Activated naive CD8-positive, alpha-beta T cell treated with anti-CD3 and anti-CD28 coated beads for 36 hours (primary cell): ENCODE measurements around the gene PATJ. TPM values are rescaled to one million over a fixed set of nuclear protein-coding genes. Genes with fewer than 3 reads are reported as not detected.

Experiments
- DNase-seq: peaks from one replicate; pipeline ENCODE4 v3.0.0; 2021
- H3K27ac Mint-ChIP-seq: one replicate; pipeline ENCODE4 v1.8.0; 2022; ENCODE audit warnings: mild to moderate bottlenecking, moderate library complexity, mixed read lengths
- H3K27me3 Mint-ChIP-seq: one replicate; pipeline ENCODE4 v1.8.0; 2022; ENCODE audit warnings: mild to moderate bottlenecking, mixed read lengths
- H3K36me3 Mint-ChIP-seq: one replicate; pipeline ENCODE4 v1.8.0; 2021; ENCODE audit warnings: mild to moderate bottlenecking, mixed read lengths
- H3K4me1 Mint-ChIP-seq: one replicate; pipeline ENCODE4 v1.8.0; 2021; ENCODE audit warnings: mixed read lengths
- H3K4me3 Mint-ChIP-seq: one replicate; pipeline ENCODE4 v1.8.0; 2022; ENCODE audit warnings: mild to moderate bottlenecking, moderate library complexity, mixed read lengths
- H3K9me3 Mint-ChIP-seq: one replicate; pipeline ENCODE4 v1.8.0; 2022; ENCODE audit warnings: mixed read lengths
- total RNA-seq, 2 experiments: library from RNA; stranded (reverse); gene quantifications; one replicate each; pipeline ENCODE4 v1.2.3, GENCODE V29; 2021

Gene PATJ
- total RNA-seq, 2 experiments from 2014 or later: 6.8 to 8.9 TPM

DNA sequence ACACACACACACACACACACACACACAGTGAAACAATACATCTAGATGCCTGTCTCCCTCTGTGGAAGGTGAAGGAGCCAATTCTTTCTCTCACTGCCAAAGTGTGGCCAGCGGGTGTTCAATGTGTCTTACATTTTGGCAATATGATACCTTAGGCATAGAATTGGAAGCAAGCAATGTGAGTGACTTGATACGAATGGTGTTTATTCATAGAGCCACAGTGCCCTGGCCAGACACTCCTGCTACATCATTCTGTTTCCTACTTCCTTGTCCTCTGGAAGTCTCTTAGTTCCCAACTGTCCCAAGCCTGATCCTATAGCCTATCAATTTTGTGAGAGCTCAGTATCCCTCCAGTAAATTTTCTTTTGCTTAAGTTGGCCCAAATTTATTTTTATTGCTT, 282.4 kb downstream of the PATJ start:
- no peaks in the 10 kb centered on the region for H3K27me3 Mint-ChIP-seq
- DNase-seq: no peak
- no peak overlapping the region for H3K27ac Mint-ChIP-seq
- no peaks in the 10 kb centered on the region for H3K4me1 Mint-ChIP-seq
- no peak overlapping the region for H3K4me3 Mint-ChIP-seq
- H3K36me3 Mint-ChIP-seq: peaks cover 35% of the 10 kb centered on the region
- H3K9me3 Mint-ChIP-seq: peaks cover 2% of the 10 kb centered on the region

DNA sequence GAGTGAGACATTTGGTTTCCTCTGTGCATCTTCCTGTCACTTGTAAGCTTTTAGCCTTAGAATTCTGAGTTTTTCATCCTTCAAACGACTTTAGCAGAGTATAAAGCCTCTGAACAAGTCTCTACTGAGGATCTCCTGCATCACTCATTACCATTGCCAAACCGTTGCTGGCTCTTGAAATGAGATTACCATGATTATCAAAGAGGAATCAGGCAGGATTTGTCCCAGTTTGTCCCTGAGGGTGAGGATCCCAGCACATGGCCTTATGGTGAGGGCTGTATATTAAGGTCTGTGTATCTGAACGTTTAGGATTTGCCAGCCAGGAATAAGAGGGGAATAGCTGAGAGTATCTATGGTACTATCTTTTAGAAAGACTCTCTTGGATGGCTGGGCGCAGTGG, 282.9 kb downstream of the PATJ start:
- DNase-seq: no peak
- Mint-ChIP-seq H3K9me3 (peaks cover 2% of the 10 kb centered on the region), H3K36me3 (peaks cover 31% of the 10 kb centered on the region), H3K27me3 (no peaks in the 10 kb centered on the region), H3K4me1 (no peaks in the 10 kb centered on the region), H3K27ac (no peak overlapping the region), H3K4me3 (no peak overlapping the region)

DNA sequence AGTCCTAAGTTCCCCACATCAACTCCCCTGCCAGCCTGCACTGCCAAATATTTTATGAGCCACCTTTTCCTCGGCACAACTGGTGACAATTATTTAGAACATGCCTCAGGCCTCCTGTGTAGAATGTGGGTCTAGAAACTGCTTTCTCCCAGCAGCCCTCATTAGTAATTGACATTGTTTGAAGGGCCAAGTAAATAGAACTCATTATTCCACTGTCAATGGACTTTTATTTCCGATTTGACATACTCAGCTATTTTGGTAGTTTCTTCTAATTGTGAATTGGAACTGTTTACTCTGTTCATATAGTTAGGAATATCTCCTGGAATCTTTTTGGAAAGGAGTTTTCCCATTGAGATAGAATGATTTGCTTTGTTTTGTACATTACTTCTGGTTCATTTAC, 283.6 kb downstream of the PATJ start:
- Mint-ChIP-seq H3K36me3 (peaks cover 28% of the 10 kb centered on the region), H3K4me1 (no peaks in the 10 kb centered on the region), H3K9me3 (peaks cover 2% of the 10 kb centered on the region), H3K27me3 (no peaks in the 10 kb centered on the region), H3K27ac (no peak overlapping the region), H3K4me3 (no peak overlapping the region)
- no peak for DNase-seq

DNA sequence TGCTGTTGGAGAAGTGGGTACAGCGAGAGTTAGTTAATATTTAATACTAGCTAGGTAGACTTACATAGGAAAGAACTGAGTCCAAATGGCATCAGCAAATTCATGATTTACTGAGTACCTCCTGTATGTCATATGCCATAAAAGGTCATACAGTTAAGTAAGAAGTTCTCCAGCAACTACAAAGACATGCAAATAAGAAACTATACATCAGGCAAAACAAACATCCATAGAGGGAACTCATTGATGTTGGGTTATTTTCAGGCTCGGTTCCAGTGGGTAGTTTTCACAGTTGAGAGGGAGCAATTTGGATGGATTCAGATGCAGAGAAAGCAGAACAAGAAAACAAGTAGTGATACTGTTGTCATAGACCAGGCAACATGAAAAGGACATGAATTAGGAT, 287.4 kb downstream of the PATJ start:
- no peak for DNase-seq
- Mint-ChIP-seq H3K36me3 (peaks cover 26% of the 10 kb centered on the region), H3K9me3 (peaks cover 2% of the 10 kb centered on the region), H3K4me1 (no peaks in the 10 kb centered on the region), H3K4me3 (no peak overlapping the region), H3K27me3 (no peaks in the 10 kb centered on the region), H3K27ac (no peak overlapping the region)

DNA sequence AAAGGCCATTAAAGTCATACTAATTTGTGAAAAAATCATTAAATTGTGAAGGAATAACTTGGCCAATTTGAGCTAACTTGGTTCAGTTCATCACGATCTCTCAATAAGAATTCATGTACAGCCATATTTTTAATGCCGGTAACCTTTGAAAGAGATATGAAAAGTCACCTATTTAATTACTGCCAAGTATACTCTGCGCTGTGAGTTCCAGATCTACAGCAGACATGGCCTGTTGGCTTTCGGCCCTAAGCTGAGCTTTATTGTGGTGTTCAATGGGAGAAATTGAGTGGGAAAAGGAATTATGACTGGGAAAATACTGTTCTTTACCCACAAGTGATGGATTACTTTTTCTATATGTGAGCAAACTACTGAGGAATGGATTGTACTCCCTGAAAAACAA, 292.5 kb downstream of the PATJ start:
- Mint-ChIP-seq H3K36me3 (peaks cover 2% of the 10 kb centered on the region), H3K27me3 (no peaks in the 10 kb centered on the region), H3K9me3 (no peaks in the 10 kb centered on the region), H3K4me1 (no peaks in the 10 kb centered on the region), H3K27ac (no peak overlapping the region), H3K4me3 (no peak overlapping the region)
- no peak for DNase-seq

DNA sequence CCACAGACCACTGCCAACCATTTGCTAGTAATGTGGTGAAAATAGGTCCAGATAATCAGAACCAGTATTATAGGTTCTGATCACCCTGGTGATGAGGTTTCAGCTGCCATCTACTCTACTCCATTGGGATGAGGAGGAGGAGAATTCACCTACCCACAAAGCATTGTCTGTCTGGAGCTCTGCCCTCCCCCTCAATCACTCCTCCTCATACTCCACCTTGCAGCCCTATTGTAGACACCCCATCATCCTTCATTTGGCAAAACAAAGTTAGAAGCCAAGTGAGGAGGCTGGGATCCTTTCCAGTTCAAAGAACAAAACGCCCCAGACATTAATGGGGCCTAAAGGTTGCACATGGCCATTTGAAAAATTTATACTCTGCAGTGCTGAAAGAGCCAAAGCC, 295.0 kb downstream of the PATJ start:
- Mint-ChIP-seq H3K4me1 (no peaks in the 10 kb centered on the region), H3K36me3 (no peaks in the 10 kb centered on the region), H3K4me3 (no peak overlapping the region), H3K27me3 (no peaks in the 10 kb centered on the region), H3K9me3 (no peaks in the 10 kb centered on the region), H3K27ac (no peak overlapping the region)
- no peak for DNase-seq

DNA sequence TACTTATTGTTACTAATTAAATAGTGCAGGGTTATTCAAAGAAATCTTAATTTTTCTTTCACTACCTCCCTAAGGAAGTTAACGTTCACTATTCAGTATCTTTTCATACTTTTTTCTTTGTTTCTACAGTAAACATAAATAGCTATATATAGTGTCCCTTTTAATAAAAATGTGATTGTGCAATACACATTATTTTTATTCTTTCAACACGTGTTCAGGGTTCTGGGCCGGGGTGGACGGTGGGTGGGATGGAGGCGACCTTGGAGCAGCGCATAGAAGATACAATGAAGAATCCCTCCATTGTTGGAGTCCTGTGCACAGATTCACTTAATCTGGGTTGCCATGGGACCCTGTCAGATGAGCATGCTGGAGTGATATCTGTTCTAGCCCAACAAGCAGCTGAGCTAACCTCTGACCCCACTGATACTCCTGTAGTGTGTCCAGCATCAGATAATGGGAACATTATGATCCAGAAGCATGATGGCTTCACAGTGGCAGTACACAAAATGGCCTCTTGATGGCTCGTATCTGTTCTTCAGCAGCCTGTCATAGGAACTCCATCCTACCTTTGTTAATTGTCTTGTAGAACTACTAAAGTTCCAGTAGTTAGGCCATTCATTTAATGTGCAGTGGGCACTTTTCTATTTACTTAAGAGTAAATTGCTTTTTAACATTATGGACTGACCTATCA, 296.5 kb downstream of the PATJ start:
- H3K36me3 Mint-ChIP-seq: no peaks in the 10 kb centered on the region
- H3K27me3 Mint-ChIP-seq: no peaks in the 10 kb centered on the region
- no peak for DNase-seq
- H3K4me1 Mint-ChIP-seq: no peaks in the 10 kb centered on the region
- no peak overlapping the region for H3K27ac Mint-ChIP-seq
- H3K4me3 Mint-ChIP-seq: no peak overlapping the region
- H3K9me3 Mint-ChIP-seq: no peaks in the 10 kb centered on the region

DNA sequence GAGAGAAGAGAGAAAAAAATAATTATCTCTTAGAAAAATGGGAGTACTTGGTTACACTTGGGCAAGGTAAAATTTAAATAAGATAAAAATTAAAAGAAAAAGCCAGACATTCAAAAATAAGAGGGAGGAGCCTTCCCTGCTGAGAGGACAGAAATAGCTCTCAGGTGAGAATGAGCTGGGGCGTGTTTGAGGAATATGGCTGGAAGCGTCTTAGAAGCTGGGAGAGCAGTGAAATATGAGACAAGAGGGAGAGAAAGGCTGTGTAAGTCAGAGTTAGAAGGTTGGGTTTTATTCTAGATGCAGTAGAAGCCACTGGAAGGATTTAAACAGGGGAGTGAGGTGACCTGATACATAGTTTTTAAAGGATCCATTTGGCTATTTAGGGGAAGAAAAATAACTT, 298.2 kb downstream of the PATJ start:
- no peak overlapping the region for H3K4me3 Mint-ChIP-seq
- H3K36me3 Mint-ChIP-seq: no peaks in the 10 kb centered on the region
- DNase-seq: no peak
- H3K9me3 Mint-ChIP-seq: no peaks in the 10 kb centered on the region
- H3K27ac Mint-ChIP-seq: no peak overlapping the region
- H3K4me1 Mint-ChIP-seq: no peaks in the 10 kb centered on the region
- no peaks in the 10 kb centered on the region for H3K27me3 Mint-ChIP-seq

DNA sequence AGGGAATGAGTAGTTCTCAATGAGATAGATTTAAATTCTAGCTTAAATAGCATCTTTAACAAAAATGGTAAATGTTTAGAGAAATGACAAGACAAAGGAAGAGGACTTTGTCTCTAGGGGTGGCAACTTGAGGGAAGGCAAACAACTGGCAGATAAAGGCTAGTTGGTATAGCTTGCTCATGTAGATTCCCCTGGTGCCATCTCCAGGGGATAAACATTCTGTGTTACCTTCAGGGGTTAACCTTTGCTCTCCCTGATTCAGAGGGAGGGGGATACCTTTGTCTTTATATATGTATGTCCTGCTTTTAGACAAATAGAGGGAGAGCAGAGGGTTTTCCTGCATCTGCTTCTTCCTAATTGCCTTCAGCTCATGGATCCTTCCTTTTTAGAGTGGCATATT, 298.7 kb downstream of the PATJ start:
- H3K27me3 Mint-ChIP-seq: no peaks in the 10 kb centered on the region
- H3K36me3 Mint-ChIP-seq: no peaks in the 10 kb centered on the region
- no peaks in the 10 kb centered on the region for H3K9me3 Mint-ChIP-seq
- DNase-seq: no peak
- H3K4me3 Mint-ChIP-seq: no peak overlapping the region
- H3K4me1 Mint-ChIP-seq: no peaks in the 10 kb centered on the region
- H3K27ac Mint-ChIP-seq: no peak overlapping the region

DNA sequence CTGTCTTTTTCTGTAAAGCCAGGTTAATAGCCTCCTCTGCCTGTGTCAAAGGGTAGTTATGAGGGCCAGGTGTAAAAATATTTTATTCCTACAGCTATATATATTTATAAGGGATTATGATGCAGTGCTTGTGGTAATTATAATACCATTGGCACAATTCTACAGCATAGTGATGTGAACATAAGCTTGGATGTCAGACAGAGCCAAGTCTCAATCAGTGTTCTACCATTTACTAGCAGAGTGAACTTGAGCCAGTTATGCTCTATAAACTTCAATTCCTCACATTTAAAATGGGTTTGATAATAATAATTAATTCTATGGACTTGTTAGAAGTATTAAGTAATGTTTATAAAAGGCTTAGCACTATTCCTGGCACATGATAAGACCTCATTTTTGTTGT, 300.9 kb downstream of the PATJ start:
- DNase-seq: no peak
- Mint-ChIP-seq H3K9me3 (no peaks in the 10 kb centered on the region), H3K36me3 (no peaks in the 10 kb centered on the region), H3K27ac (no peak overlapping the region), H3K4me1 (no peaks in the 10 kb centered on the region), H3K27me3 (no peaks in the 10 kb centered on the region), H3K4me3 (no peak overlapping the region)

DNA sequence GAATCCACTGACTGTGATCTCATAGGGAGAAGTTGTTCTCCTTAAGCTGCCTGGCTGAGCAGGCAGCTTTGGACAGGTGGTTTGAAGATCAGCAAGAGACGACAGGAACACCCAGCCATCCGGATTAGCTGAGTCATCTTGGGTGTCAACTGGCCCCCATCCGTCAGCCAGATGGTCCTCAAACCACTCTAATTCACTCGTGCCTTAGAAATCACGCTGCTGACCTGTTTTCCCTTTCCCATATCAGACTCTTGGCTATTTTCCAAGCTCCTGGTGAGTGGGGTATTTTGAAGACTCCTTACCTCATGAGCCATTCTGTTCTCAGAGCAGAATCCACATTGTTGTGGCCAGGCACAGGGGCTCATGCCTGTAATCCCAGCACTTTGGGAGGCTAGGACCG, 303.3 kb downstream of the PATJ start:
- DNase-seq: no peak
- Mint-ChIP-seq H3K36me3 (no peaks in the 10 kb centered on the region), H3K9me3 (no peaks in the 10 kb centered on the region), H3K27ac (no peak overlapping the region), H3K4me3 (no peak overlapping the region), H3K27me3 (no peaks in the 10 kb centered on the region), H3K4me1 (no peaks in the 10 kb centered on the region)

DNA sequence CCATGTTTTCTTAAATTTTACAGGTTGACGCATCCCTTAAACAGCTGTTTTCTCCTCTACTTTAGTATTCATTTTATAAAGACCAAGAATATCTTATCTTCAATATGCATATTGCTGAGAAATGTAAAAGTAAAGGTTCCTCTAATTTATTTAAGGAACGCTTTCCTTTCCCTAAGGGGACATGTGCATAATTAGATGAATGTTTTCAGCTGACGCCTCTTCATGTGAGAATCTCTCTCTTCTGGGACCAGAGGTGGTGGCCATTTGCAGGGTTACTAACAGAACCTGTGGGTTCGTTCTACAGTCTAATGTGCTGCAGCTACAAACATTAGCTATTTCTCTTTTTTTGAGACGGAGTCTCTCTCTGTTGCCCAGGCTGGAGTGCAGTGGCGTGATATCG, 304.6 kb downstream of the PATJ start:
- no peak overlapping the region for H3K27ac Mint-ChIP-seq
- H3K9me3 Mint-ChIP-seq: no peaks in the 10 kb centered on the region
- no peak for DNase-seq
- no peak overlapping the region for H3K4me3 Mint-ChIP-seq
- H3K36me3 Mint-ChIP-seq: peaks cover under 1% of the 10 kb centered on the region
- H3K4me1 Mint-ChIP-seq: no peaks in the 10 kb centered on the region
- H3K27me3 Mint-ChIP-seq: no peaks in the 10 kb centered on the region

DNA sequence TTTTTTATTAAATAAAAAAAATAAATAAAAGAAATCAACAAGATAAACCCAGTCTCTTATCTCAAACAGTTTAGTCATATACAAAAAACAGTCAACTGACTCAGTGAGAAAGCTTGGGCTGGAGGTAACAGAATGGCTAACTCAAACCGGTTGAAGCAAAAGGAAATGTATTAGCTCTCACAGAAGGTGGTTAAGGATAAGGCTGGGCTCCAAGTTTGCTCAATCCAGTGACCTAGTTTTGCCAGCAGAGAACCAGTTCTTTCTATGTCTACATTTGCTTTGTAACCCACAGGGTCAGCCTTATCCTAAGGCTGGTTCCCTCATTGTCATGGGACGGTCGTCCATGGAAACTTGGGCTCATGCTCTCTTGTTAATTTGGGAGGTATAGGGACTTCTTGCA, 307.9 kb downstream of the PATJ start:
- peaks cover 5% of the 10 kb centered on the region for H3K36me3 Mint-ChIP-seq

DNA sequence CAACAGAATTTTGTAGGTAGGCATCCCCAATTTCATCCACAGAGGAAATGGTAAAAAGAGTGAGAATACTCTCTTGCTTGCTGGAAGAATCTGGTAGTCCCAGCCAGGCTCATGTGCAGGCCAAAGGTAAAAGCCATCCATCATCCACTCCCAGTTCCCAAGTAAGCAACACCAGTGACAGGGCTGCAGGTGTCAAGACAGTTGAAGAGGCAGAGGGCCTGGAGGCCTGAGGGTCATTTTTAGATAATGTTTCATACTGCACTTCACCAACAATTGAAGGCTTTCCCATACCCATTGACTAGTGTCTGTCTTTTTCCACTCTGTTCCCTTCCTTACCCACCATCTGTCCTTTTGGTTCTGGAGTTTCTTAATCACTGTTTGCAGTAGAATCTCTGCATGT, 310.7 kb downstream of the PATJ start:
- DNase-seq: no peak

More for the DNA sequence above, 307.9 kb downstream of the PATJ start:
- Mint-ChIP-seq H3K9me3 (no peaks in the 10 kb centered on the region), H3K27ac (no peak overlapping the region), H3K4me1 (no peaks in the 10 kb centered on the region), H3K4me3 (no peak overlapping the region), H3K27me3 (no peaks in the 10 kb centered on the region)
- no peak for DNase-seq

DNA sequence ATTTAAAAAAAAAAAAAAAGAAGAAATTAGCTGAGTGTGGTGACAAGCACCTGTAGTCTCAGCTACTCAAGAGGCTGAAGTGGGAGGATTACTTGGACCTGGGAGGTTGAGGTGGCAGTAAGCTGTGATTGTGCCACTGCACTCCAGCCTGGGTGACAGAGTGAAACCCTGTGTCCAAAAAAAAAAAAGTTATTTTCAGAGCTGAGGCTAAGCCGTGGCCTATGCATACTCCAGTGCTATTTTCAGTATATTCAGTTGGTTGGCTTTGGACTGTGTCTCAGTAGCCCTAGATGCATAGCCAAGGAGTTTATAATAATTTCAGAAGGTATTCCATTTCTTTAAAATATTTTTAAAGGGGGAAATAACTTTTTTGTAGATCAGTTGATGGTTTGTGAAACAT, 311.9 kb downstream of the PATJ start:
- DNase-seq: no peak
- Mint-ChIP-seq H3K4me3 (no peak overlapping the region), H3K27me3 (no peaks in the 10 kb centered on the region), H3K9me3 (no peaks in the 10 kb centered on the region), H3K4me1 (no peaks in the 10 kb centered on the region), H3K27ac (no peak overlapping the region), H3K36me3 (peaks cover 5% of the 10 kb centered on the region)

More for the DNA sequence above, 310.7 kb downstream of the PATJ start:
- no peaks in the 10 kb centered on the region for H3K4me1 Mint-ChIP-seq
- no peaks in the 10 kb centered on the region for H3K27me3 Mint-ChIP-seq
- peaks cover 5% of the 10 kb centered on the region for H3K36me3 Mint-ChIP-seq
- H3K9me3 Mint-ChIP-seq: no peaks in the 10 kb centered on the region
- H3K27ac Mint-ChIP-seq: no peak overlapping the region
- H3K4me3 Mint-ChIP-seq: no peak overlapping the region

DNA sequence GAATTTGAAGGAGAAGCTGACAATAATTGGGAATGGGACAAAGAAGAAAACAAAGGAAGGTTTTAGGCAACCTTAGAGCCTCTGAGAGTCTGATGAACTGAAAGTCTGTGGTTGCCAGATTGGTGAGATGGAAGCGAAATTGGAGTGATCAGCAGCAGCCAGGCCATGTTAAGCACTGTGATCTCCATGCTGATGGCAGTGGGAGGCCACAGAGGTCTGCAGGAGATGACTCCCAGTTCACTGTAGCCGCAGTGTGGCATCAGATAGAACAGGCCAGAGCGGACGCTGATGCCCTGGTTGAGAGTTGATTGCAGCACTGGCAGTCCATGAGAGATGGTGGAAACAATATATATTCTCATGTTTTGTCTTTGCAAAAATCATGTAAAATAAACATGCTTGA, 314.9 kb downstream of the PATJ start:
- Mint-ChIP-seq H3K9me3 (no peaks in the 10 kb centered on the region), H3K4me3 (no peak overlapping the region), H3K36me3 (peaks cover 12% of the 10 kb centered on the region), H3K27ac (no peak overlapping the region), H3K4me1 (no peaks in the 10 kb centered on the region), H3K27me3 (no peaks in the 10 kb centered on the region)
- DNase-seq: no peak
